ENCODE results near the gene CENPVL1.
A peak's percentile ranks its signal among the peaks of the same experiment; 100 is the strongest.
"Not testable (repeated sequence)": the region's sequence is repeated elsewhere in the genome, so short reads cannot be mapped to it uniquely, and the experiment has no call there.

Gene CENPVL1
- total RNA-seq = 0 reads per million in 2 donors

GRCh38 chrX:51710277-51711164, at the start of gene CENPVL1:
Gene CENPVL1 (plus strand): TSS chrX:51710512. CDS start chrX:51710512, 0 bp downstream.
- not testable (repeated sequence) for DNase-seq

DNA sequence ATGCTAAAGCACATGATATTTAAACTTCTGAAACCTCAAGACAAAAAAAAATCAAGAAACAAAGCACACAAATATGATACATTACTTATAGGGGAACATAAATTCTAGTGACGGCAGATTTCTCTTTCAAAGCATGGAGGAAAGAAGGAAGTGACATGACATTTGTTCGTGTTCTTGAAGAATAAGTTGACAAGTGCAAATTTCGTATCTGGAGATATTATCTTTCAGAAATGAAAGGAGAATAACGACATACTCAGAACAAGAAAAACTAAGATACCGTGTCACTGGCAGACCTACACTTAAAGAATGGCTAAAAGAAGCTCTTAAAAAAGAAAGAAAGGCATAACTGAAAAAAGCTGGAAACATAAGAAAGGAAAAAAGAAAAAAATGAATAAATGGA, 44.3 kb upstream of the CENPVL1 start:
- DNase-seq = peak in 1 of 5 experiments; percentile 77

DNA sequence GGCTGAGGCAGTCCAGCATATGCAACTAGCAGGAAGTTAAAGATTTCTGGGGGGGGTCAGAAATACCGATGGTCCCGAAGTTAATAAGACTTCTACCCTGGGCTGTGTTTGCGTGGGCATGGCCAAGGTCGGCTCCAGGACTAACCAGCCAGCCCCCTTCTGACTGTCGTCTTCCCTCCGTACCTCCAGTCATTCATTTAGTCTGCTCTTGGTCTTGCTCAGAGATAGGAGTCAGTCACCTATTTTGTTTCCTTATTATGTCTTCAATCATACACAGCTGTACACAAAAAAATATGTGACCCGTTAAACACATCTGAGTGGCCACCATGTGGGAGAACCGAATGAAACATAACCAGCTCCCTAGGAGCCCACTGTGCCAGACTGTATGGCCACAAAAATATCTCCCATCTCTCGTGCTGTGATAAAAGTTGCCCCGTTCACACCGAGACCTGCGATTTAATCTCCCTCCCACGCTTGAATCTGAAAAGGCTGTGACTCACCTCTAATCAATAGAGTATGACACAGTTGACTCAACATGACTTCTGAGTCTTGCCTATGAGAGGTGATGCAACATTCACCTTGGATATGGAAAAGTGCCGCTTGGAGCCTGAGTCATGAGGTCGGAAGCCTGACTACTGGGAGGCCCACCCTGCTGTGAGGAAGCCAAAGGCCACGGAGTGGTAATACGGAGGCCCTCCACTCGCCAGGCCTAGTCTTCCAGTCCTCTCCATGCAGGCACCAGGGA, 30.5 kb upstream of the CENPVL1 start:
- DNase-seq = not testable (repeated sequence)

DNA sequence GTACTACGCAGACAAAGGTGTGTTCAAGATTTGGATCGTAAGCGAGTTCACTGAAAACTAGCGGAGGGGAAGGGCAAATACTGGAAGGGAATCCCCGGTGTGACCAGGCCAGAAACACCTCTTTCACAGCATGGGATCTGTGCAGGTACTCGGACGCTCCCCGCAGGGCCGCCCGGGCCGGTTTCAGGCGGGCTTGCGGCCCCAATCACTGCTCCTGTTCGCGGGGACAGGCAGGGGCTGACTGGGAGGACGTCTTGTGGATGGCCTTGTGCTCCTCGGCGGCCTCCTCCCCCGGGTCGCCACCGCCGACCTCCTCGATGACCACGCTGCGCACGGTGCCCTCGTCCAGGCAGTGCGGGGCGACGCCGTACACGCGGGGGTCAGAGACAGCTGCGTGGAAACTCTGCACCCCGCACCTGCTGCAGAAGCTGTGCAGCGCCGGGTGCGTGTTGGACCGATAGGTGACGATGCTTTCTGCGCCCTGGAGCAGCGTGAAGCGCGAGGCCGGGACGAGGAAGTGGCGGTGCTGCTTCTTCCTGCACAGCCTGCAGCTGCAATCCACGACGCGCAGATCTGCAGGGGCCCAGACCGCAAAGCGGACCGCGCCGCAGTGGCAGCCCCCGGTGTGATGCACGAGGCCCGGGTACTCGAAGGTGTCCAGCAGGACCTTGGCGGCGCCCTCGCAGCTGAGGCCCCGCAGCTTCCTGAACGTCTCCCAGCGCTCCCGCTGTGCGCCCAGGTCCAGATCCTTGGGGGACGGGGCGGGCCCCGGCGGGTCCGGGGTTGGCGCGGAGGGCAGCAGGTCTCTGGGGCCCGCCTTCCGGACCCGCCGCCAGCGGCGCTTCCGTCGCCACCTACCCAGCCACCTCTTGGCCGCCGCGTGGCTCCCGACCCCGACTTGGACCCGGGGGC, 28.2 kb upstream of the CENPVL1 start:
- not testable (repeated sequence) for DNase-seq

DNA sequence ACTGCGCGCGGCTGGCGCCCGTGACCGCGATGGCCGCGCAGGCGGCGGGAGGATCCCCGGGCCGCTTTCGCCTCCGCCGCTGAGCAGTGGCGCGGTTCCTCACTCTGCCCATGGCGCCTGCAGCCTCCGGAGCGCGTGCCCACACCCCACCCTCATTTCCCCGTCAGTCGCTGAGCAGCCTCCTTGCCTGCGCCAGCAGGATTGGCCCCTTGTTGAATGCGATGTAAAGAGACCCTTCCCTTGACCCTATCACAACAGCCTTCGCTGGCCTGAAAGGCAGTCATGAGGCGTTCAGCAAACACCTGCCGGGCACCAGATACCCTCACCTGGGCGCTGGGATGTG, 27.6 kb upstream of the CENPVL1 start, which contains the start of gene CENPVL2:
Gene CENPVL2, minus strand, starts transcription at position 112 of the 343 bp plus-strand sequence. Its CDS starts 0 bp downstream, at position 112.
- not testable (repeated sequence) for DNase-seq

GRCh38 chrX:51694254-51694653, 16.1 kb upstream of the CENPVL1 start:
- no peak for DNase-seq

DNA sequence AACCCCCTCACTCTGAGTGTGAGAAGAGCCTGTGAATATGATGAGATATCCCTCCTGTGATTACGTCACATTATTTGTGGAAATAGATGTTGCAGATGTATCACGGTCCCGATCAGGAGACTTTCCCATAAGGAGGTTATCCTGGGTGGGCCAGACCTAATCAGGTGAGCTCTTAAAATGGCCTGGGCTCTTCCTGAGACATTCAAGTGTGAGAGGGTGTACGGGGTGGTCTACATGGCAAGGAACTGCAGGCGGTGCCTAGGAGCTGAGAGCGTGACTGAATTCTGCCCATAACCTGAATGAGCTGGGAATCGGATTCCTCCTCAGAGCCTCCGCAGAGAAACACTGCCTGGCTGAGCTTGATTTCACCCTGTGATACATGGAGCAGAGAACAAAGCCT, 12.9 kb upstream of the CENPVL1 start:
- no peak for DNase-seq

DNA sequence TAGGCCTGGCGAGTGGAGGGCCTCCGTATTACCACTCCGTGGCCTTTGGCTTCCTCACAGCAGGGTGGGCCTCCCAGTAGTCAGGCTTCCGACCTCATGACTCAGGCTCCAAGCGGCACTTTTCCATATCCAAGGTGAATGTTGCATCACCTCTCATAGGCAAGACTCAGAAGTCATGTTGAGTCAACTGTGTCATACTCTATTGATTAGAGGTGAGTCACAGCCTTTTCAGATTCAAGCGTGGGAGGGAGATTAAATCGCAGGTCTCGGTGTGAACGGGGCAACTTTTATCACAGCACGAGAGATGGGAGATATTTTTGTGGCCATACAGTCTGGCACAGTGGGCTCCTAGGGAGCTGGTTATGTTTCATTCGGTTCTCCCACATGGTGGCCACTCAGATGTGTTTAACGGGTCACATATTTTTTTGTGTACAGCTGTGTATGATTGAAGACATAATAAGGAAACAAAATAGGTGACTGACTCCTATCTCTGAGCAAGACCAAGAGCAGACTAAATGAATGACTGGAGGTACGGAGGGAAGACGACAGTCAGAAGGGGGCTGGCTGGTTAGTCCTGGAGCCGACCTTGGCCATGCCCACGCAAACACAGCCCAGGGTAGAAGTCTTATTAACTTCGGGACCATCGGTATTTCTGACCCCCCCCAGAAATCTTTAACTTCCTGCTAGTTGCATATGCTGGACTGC, 2.8 kb downstream of the CENPVL1 start:
- DNase-seq = not testable (repeated sequence)

GRCh38 chrX:51728202-51728601, 17.9 kb downstream of the CENPVL1 start:
- DNase-seq = no peak

GRCh38 chrX:51737091-51737490, 26.8 kb downstream of the CENPVL1 start:
- no peak for DNase-seq

GRCh38 chrX:51742586-51742985, 32.3 kb downstream of the CENPVL1 start:
- no peak for DNase-seq

- DNase-seq = peak in 4 of 5 experiments; percentile 20 to 90 (median 29)
Observed at GRCh38 chrX:51743179-51743957, 33.1 kb downstream of the CENPVL1 start, which contains the start of gene GSPT2. Gene GSPT2 (plus strand): TSS chrX:51743442. CDS start chrX:51743627, 185 bp downstream.

DNA sequence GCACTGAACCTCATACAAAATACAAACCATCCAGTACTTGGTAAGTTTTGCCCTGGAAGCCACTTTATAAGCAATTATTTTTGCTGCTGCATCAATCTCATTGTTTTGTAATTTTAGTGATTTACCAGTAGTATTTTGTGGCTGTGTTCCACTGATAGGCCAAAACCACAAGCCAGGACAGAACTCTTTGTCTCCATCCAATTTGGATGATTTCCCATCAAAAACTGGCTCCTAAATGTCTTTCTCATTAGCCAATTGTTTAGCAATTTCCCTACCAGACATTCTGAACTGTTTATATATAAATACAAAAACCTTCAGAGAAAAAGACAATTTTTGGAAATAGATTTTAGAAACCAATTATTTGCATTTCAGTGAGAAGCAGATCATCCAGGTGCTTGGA, 37.4 kb downstream of the CENPVL1 start:
- DNase-seq = no peak

DNA sequence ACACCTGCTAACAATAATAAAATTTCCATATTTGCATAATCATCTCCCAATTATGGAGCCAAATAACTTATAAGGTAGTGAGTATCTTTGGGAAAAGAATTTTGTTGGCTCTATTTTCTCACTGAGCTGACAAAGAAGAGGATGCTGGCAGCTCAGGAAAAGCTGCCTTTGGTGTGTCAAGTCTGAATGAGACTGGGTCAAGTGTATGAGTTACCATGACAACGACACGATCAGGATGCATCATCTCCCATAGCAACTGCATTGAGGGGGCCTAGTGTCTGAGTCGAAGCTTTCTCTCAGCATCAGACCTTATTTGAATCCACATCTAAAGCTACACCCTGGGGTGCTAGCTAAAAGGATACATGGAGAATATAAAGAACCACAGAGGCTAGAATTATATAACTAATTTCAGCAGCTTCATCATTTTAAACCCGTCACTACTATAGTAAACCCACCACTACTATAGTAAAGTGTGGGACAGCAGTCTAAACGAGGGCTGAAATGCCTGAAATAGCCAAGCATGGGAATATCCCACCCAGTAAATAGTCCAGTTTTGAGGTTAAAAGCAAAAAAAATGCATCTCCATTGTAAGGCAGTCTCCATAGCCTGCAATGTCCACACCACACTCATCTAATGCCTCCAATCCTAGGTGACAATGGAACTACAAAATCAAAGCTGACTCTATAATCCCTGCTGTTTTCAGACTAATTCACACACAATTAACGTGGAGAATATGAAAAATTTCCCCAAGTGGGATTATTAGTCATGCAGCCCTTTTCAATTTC, 48.9 kb downstream of the CENPVL1 start:
- no peak for DNase-seq

DNA sequence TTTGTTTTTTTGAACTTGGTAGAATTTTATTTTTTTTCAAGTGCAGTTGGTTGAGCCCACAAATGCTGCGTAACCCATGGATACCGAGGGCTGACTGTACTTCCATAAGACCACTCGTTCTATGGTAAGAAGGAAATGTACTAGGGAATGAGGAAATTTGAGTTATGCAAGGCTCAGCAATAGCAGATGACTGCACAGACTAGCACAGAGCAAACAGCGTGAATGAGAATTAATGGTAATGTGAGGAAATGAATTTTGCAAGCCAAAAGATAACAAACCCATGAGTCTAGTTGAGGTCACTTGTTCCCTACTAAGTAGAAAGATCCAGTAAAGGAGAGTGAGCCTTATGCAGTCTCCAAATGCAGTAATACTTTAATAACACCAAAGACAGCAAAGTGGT, 50.3 kb downstream of the CENPVL1 start:
- no peak for DNase-seq
